Measurements from ENCODE around the gene IRX2. TPM values are rescaled to one million over a fixed set of nuclear protein-coding genes. Genes with fewer than 3 reads are reported as not detected.
A peak's percentile ranks its signal among the peaks of the same experiment; 100 is the strongest.

IRX2 gene
- total RNA-seq, 4 donors from 2014 or later: not detected

GRCh38 chr5:2759091-2759490 lies 7.6 kb upstream of the IRX2 start:
- DNase-seq: no peak
- peaks cover 0 to 19% of the 10 kb centered on the region in 2 donors for H3K27me3 ChIP-seq
- H3K27ac ChIP-seq: no peak overlapping the region
- no peaks in the 10 kb centered on the region for H3K9me3 ChIP-seq
- H3K4me3 ChIP-seq: no peak overlapping the region
- H3K4me1 ChIP-seq: peaks cover 0 to 23% (median 0%) of the 10 kb centered on the region in 4 donors
- no peak for TF ChIP-seq CTCF (IDR thresholded peaks at IDR 0.05)
- TF ChIP-seq POLR2A (IDR thresholded peaks at IDR 0.05): no peak
- H3K36me3 ChIP-seq: no peaks in the 10 kb centered on the region

GRCh38 chr5:2758632-2759031 lies 7.2 kb upstream of the IRX2 start:
- Histone ChIP-seq H3K27me3 (peaks cover 0 to 24% of the 10 kb centered on the region in 2 donors), H3K4me1 (peaks cover 0 to 23% (median 0%) of the 10 kb centered on the region in 4 donors), H3K27ac (no peak overlapping the region), H3K9me3 (no peaks in the 10 kb centered on the region), H3K4me3 (no peak overlapping the region), H3K36me3 (no peaks in the 10 kb centered on the region)
- no peak for DNase-seq
- TF ChIP-seq POLR2A (IDR thresholded peaks at IDR 0.05): no peak

GRCh38 chr5:2757563-2758351 lies 6.3 kb upstream of the IRX2 start:
- no peaks in the 10 kb centered on the region for H3K9me3 ChIP-seq

GRCh38 chr5:2756211-2757152 lies 5.0 kb upstream of the IRX2 start:
- Histone ChIP-seq H3K36me3 (no peaks in the 10 kb centered on the region), H3K4me1 (peaks cover 0 to 32% (median 0%) of the 10 kb centered on the region in 4 donors), H3K4me3 (peak overlapping the region in 1 of 4 donors; percentile 31), H3K27ac (no peak overlapping the region), H3K9me3 (no peaks in the 10 kb centered on the region), H3K27me3 (peaks cover 0 to 39% of the 10 kb centered on the region in 2 donors)
- TF ChIP-seq CTCF (IDR thresholded peaks at IDR 0.05) (no peak), POLR2A (IDR thresholded peaks at IDR 0.05) (no peak)
- no peak for DNase-seq

More at GRCh38 chr5:2757563-2758351, 6.3 kb upstream of the IRX2 start:
- H3K27me3 ChIP-seq: peaks cover 0 to 33% of the 10 kb centered on the region in 2 donors
- no peak overlapping the region for H3K4me3 ChIP-seq
- no peak for TF ChIP-seq POLR2A (IDR thresholded peaks at IDR 0.05)
- no peak for TF ChIP-seq CTCF (IDR thresholded peaks at IDR 0.05)
- peaks cover 0 to 23% (median 0%) of the 10 kb centered on the region in 4 donors for H3K4me1 ChIP-seq
- H3K27ac ChIP-seq: no peak overlapping the region
- no peak for DNase-seq
- no peaks in the 10 kb centered on the region for H3K36me3 ChIP-seq

- H3K9me3 ChIP-seq: no peaks in the 10 kb centered on the region
- peak overlapping the region in 1 of 4 donors; percentile 31 for H3K4me3 ChIP-seq
- DNase-seq: no peak
- peaks cover 0 to 42% of the 10 kb centered on the region in 2 donors for H3K27me3 ChIP-seq
- H3K4me1 ChIP-seq: peaks cover 0 to 36% (median 0%) of the 10 kb centered on the region in 4 donors
- TF ChIP-seq CTCF (IDR thresholded peaks at IDR 0.05) (no peak), POLR2A (IDR thresholded peaks at IDR 0.05) (no peak)
- no peaks in the 10 kb centered on the region for H3K36me3 ChIP-seq
- H3K27ac ChIP-seq: no peak overlapping the region
Measured at GRCh38 chr5:2755681-2756171, 4.2 kb upstream of the IRX2 start.
